ENCODE measurements around the gene USP9X.

The USP9X gene

DNA sequence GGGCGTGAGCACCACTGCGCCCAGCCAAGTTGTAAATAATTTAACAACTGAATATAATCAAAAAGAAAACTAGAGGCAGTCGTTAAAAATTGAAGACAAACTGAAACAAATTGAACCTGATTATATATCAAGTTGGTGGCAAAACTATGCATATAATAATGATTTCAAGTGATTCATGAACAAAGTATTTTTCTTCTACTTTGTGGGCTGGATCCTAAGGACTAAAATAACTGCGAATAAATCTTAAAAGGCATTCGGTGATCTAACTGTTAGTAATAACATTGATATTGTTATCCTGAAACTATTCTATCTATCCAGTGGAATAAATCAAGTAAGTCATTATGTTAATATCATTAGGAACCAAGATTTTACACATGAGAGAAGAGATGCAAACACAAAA is 21.2 kb upstream of the USP9X start:
- Histone ChIP-seq H3K4me3 (ENCODE audit: low read depth, low read length) (no peak overlapping the region), H3K27ac (ENCODE audit: extremely low read depth, low read depth, low read length) (no peak overlapping the region), H3K36me3 (ENCODE audit: control insufficient read depth in 2 of 2, insufficient read depth in 1 of 2, low read length in 2 of 2) (no peaks in the 10 kb centered on the region), H3K4me1 (ENCODE audit: control insufficient read depth, insufficient read depth, low read length) (no peaks in the 10 kb centered on the region), H3K9me3 (ENCODE audit: control insufficient read depth, insufficient read depth, low read depth, low read length) (no peaks in the 10 kb centered on the region)
- TF ChIP-seq KLF10 (tag by site-specific recombination; IDR thresholded peaks at IDR 0.05) = no peak
- no peak for TF ChIP-seq ZNF596 (tag by site-specific recombination; IDR thresholded peaks at IDR 0.05)
- TF ChIP-seq ZNF707 (tag by site-specific recombination; IDR thresholded peaks at IDR 0.05) = no peak
- TF ChIP-seq ZBTB21 (tag by site-specific recombination; IDR thresholded peaks at IDR 0.05) = no peak
- ChIA-PET CTCF (interaction anchor here (0.6 kb wide), 1 partner anchor 31 kb away, joined by 3 read pairs; no protein-coding TSS in a partner anchor), POLR2A (no interaction called here)

DNA sequence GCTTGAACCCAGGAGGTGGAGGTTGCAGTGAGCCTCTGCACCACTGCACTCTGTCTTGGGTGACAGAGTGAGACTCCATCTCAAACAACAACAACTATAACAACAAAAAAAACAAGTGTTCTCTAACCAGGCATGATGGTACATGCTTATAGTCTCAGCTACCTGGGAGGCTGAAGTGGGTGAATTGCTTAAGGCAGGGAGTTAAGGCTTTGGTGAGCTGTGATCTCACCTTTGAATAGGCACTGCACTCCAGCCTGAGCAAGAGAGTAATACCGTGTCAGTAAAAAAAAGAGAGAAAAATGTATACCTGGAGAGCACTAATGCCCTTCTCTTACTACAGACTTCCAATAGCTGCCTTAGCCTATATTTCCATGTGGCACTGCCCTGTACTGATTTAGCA is 18.9 kb upstream of the USP9X start:
- Histone ChIP-seq H3K9me3 (ENCODE audit: control insufficient read depth, insufficient read depth, low read depth, low read length) (no peaks in the 10 kb centered on the region), H3K36me3 (ENCODE audit: control insufficient read depth in 2 of 2, insufficient read depth in 1 of 2, low read length in 2 of 2) (no peaks in the 10 kb centered on the region), H3K27ac (ENCODE audit: extremely low read depth, low read depth, low read length) (no peak overlapping the region), H3K4me1 (ENCODE audit: control insufficient read depth, insufficient read depth, low read length) (no peaks in the 10 kb centered on the region), H3K4me3 (ENCODE audit: low read depth, low read length) (no peak overlapping the region)
- CTCF ChIA-PET = interaction anchor here (0.7 kb wide), 1 partner anchor 96 kb away, joined by 5 read pairs; no protein-coding TSS in a partner anchor
- POLR2A ChIA-PET = no interaction called here
- TF ChIP-seq CTCF (tag by site-specific recombination; IDR thresholded peaks at IDR 0.05) (no peak), ZNF664 (tag by site-specific recombination; IDR thresholded peaks at IDR 0.05) (no peak), KLF10 (tag by site-specific recombination; IDR thresholded peaks at IDR 0.05) (no peak), OSR2 (tag by site-specific recombination; IDR thresholded peaks at IDR 0.05) (no peak), TCF7L2 (IDR thresholded peaks at IDR 0.05; ENCODE audit: borderline replicate concordance, low read depth, low read length) (no peak), ZNF639 (tag by site-specific recombination; IDR thresholded peaks at IDR 0.05) (no peak), ZNF155 (tag by site-specific recombination; IDR thresholded peaks at IDR 0.05) (no peak), ZNF529 (tag by site-specific recombination; IDR thresholded peaks at IDR 0.05; ENCODE audit: insufficient replicate concordance) (no peak), ZNF791 (tag by site-specific recombination; IDR thresholded peaks at IDR 0.05) (no peak)

DNA sequence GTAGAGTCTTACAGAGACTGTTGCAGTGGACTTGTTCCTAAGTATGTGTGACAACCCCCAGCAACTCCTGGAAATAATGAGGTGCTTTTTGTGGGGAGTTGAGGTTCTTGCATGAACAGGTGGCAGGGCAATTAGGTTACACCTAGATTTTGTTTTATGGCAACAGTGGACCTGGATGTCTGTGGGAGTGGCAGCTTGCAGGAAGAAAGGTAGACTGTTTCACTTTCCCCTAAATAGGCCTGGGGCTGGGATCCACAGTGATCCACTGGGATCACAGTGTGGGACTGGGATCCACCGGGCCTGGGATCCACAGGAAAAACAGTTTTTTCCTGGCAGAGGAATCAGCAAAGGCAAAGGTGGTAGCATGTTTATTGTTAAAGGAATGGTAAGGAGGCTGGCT is 18.3 kb upstream of the USP9X start:
- Histone ChIP-seq H3K27ac (ENCODE audit: extremely low read depth, low read depth, low read length) (no peak overlapping the region), H3K4me3 (ENCODE audit: low read depth, low read length) (no peak overlapping the region), H3K9me3 (ENCODE audit: control insufficient read depth, insufficient read depth, low read depth, low read length) (no peaks in the 10 kb centered on the region), H3K4me1 (ENCODE audit: control insufficient read depth, insufficient read depth, low read length) (no peaks in the 10 kb centered on the region), H3K36me3 (ENCODE audit: control insufficient read depth in 2 of 2, insufficient read depth in 1 of 2, low read length in 2 of 2) (no peaks in the 10 kb centered on the region)
- ChIA-PET POLR2A (no interaction called here), CTCF (no interaction called here)
- TF ChIP-seq ZNF354C (tag by site-specific recombination; IDR thresholded peaks at IDR 0.05; ENCODE audit: borderline replicate concordance, low read depth) (no peak), ZBTB8A (tag by site-specific recombination; IDR thresholded peaks at IDR 0.05) (no peak), ZXDB (tag by site-specific recombination; IDR thresholded peaks at IDR 0.05) (no peak), ZNF548 (tag by site-specific recombination; IDR thresholded peaks at IDR 0.05) (no peak), SP3 (tag by site-specific recombination; IDR thresholded peaks at IDR 0.05) (no peak), ZNF23 (tag by site-specific recombination; IDR thresholded peaks at IDR 0.05; ENCODE audit: borderline replicate concordance) (no peak), SCRT2 (tag by site-specific recombination; IDR thresholded peaks at IDR 0.05) (no peak), ZNF76 (tag by site-specific recombination; IDR thresholded peaks at IDR 0.05; ENCODE audit: borderline replicate concordance, low read depth) (no peak), PRDM1 (tag by site-specific recombination; IDR thresholded peaks at IDR 0.05) (no peak), FEZF1 (tag by site-specific recombination; IDR thresholded peaks at IDR 0.05) (no peak), ZFP69B (tag by site-specific recombination; IDR thresholded peaks at IDR 0.05) (no peak), KLF9 (tag by site-specific recombination; IDR thresholded peaks at IDR 0.05; ENCODE audit: low read depth) (no peak), ZNF112 (tag by site-specific recombination; IDR thresholded peaks at IDR 0.05) (no peak), ZNF132 (tag by site-specific recombination; IDR thresholded peaks at IDR 0.05; ENCODE audit: borderline replicate concordance) (no peak)
- TF ChIP-seq, protein P1, sequence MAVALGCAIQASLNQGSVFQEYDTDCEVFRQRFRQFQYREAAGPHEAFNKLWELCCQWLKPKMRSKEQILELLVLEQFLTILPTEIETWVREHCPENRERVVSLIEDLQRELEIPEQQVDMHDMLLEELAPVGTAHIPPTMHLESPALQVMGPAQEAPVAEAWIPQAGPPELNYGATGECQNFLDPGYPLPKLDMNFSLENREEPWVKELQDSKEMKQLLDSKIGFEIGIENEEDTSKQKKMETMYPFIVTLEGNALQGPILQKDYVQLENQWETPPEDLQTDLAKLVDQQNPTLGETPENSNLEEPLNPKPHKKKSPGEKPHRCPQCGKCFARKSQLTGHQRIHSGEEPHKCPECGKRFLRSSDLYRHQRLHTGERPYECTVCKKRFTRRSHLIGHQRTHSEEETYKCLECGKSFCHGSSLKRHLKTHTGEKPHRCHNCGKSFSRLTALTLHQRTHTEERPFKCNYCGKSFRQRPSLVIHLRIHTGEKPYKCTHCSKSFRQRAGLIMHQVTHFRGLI (tag by site-specific recombination; IDR thresholded peaks at IDR 0.05) = no peak
